H1 (cell line): ENCODE measurements around the gene RFPL2.
"Not testable (repeated sequence)": the region's sequence is repeated elsewhere in the genome, so short reads cannot be mapped to it uniquely, and the experiment has no call there.

Experiments
- CTCF ChIP-seq, 3 experiments: IDR thresholded peaks; 1 replicate in 2 of 3; 2 replicates in 1 of 3; pipeline versions ENCODE4 v1.5.1 to v1.6.1; 2011; ENCODE audit warnings: low read length in 3 of 3, mild to moderate bottlenecking in 3 of 3, inconsistent platforms in 2 of 3, low read depth in 1 of 3, moderate library complexity in 1 of 3; ENCODE audit not compliant: insufficient read depth in 1 of 3; ENCODE audit errors: control extremely low read depth in 1 of 3
- EP300 ChIP-seq, 2 experiments: IDR thresholded peaks; 1 replicate in 1 of 2; 2 replicates in 1 of 2; pipeline ENCODE4 v1.6.1; 2011 to 2012; ENCODE audit warnings: low read depth in 2 of 2, low read length in 2 of 2, mild to moderate bottlenecking in 2 of 2, borderline replicate concordance in 1 of 2, inconsistent platforms in 1 of 2, moderate library complexity in 1 of 2
- EZH2 ChIP-seq: fragments of 200-600 bp; sonication (generic); IDR thresholded peaks from 2 replicates; pipeline ENCODE4 v1.7.1; 2012; ENCODE audit warnings: low read depth, mild to moderate bottlenecking, moderate library complexity, low read length, inconsistent platforms; ENCODE audit not compliant: severe bottlenecking
- JUND ChIP-seq: IDR thresholded peaks from 2 replicates; pipeline ENCODE4 v1.6.1; 2011; ENCODE audit warnings: mild to moderate bottlenecking, improper control_type of control experiment, low read length
- MAFK ChIP-seq: IDR thresholded peaks from 2 replicates; pipeline ENCODE4 v1.6.1; 2012; ENCODE audit warnings: low read depth, mild to moderate bottlenecking, improper control_type of control experiment, low read length
- MAX ChIP-seq: IDR thresholded peaks from 2 replicates; pipeline ENCODE4 v1.6.1; 2012; ENCODE audit warnings: inconsistent platforms
- NRF1 ChIP-seq: IDR thresholded peaks from 2 replicates; pipeline ENCODE4 v1.6.1; 2011; ENCODE audit warnings: mild to moderate bottlenecking, low read depth, low read length, improper control_type of control experiment
- POLR2A ChIP-seq, 2 experiments: IDR thresholded peaks; 1 replicate in 1 of 2; 2 replicates in 1 of 2; pipeline ENCODE4 v1.6.1; 2011; ENCODE audit warnings: low read depth in 2 of 2, low read length in 2 of 2, mild to moderate bottlenecking in 2 of 2; ENCODE audit errors: control extremely low read depth in 1 of 2
- POLR2AphosphoS5 ChIP-seq: IDR thresholded peaks from 2 replicates; pipeline ENCODE4 v1.6.1; 2011; ENCODE audit warnings: low read depth, low read length
- SP1 ChIP-seq: IDR thresholded peaks from 2 replicates; pipeline ENCODE4 v1.6.1; 2011; ENCODE audit warnings: low read depth, low read length
- TCF12 ChIP-seq: IDR thresholded peaks from 2 replicates; pipeline ENCODE4 v1.6.1; 2011; ENCODE audit warnings: low read depth, mild to moderate bottlenecking, low read length
- USF2 ChIP-seq: IDR thresholded peaks from 2 replicates; pipeline ENCODE4 v1.6.1; 2011; ENCODE audit warnings: low read length, improper control_type of control experiment

GRCh38 chr22:32148372-32148771, 56.5 kb downstream of the RFPL2 start:
- not testable (repeated sequence) for TF ChIP-seq CTCF (IDR thresholded peaks at IDR 0.05; ENCODE audit: control extremely low read depth in 1 of 3, insufficient read depth in 1 of 3, low read depth in 1 of 3, low read length in 3 of 3); POLR2AphosphoS5; MAFK; JUND; POLR2A (IDR thresholded peaks at IDR 0.05; ENCODE audit: control extremely low read depth in 1 of 2, low read depth in 2 of 2, low read length in 2 of 2); TCF12; NRF1; MAX; USF2; SP1; EP300 (IDR thresholded peaks at IDR 0.05; ENCODE audit: borderline replicate concordance in 1 of 2, low read depth in 2 of 2, low read length in 2 of 2); EZH2
